GM12878 (cell line): ENCODE measurements around the gene IRAK3.

Experiments used
- CREB1 ChIP-seq: IDR thresholded peaks from 2 replicates; pipeline ENCODE4 v1.6.1; 2012; ENCODE audit warnings: low read depth, mild to moderate bottlenecking, inconsistent platforms
- EZH2 ChIP-seq: IDR thresholded peaks from 2 replicates; pipeline ENCODE4 v1.6.1; 2012; ENCODE audit warnings: low read depth, mild to moderate bottlenecking, control low read depth, inconsistent platforms, low read length, borderline replicate concordance; ENCODE audit not compliant: control insufficient read depth
- FOXK2 ChIP-seq: fragments of 450-650 bp; IDR thresholded peaks from 2 replicates; pipeline ENCODE4 v1.6.1; 2017; ENCODE audit warnings: mild to moderate bottlenecking, moderate library complexity
- POLR2A ChIP-seq: IDR thresholded peaks from 2 replicates; pipeline ENCODE4 v1.6.1; 2011; ENCODE audit warnings: low read depth, mild to moderate bottlenecking, low read length
- RB1 ChIP-seq: fragments of 450-650 bp; formaldehyde crosslinking; IDR thresholded peaks from 2 replicates; pipeline ENCODE4 v1.6.1; 2017; ENCODE audit warnings: mild to moderate bottlenecking, borderline replicate concordance
- SPI1 ChIP-seq: IDR thresholded peaks from 2 replicates; pipeline ENCODE4 v1.6.1; 2011; ENCODE audit warnings: low read depth, mild to moderate bottlenecking, low read length, moderate library complexity, borderline replicate concordance; ENCODE audit not compliant: insufficient read depth
- TCF3 ChIP-seq: IDR thresholded peaks from 2 replicates; pipeline ENCODE4 v1.6.1; 2012; ENCODE audit warnings: low read depth, mild to moderate bottlenecking, low read length, borderline replicate concordance; ENCODE audit not compliant: insufficient read depth
- ZNF217 ChIP-seq: fragments of 450-650 bp; IDR thresholded peaks from 2 replicates; pipeline ENCODE4 v1.6.1; 2017; ENCODE audit warnings: antibody characterized with exemption, mild to moderate bottlenecking
- ZNF24 ChIP-seq: fragments of 450-650 bp; IDR thresholded peaks from 2 replicates; pipeline ENCODE4 v1.6.1; 2017; ENCODE audit warnings: antibody characterized with exemption, mild to moderate bottlenecking
- TF ChIP-seq, protein P1 (sequence below): fragments of 450-650 bp; IDR thresholded peaks from 2 replicates; pipeline ENCODE4 v1.6.1; 2016; ENCODE audit warnings: mild to moderate bottlenecking, moderate library complexity, borderline replicate concordance
- TF ChIP-seq, protein P2 (sequence below), 3 experiments: IDR thresholded peaks in 2 of 3; conservative IDR thresholded peaks in 1 of 3; 2 replicates each; pipeline ENCODE4 v1.5.1; 2011; ENCODE audit warnings: low read depth in 3 of 3, low read length in 3 of 3, mild to moderate bottlenecking in 3 of 3, control low read depth in 2 of 3, moderate library complexity in 2 of 3, inconsistent platforms in 1 of 3, mixed read lengths in 1 of 3; ENCODE audit not compliant: control insufficient read depth in 2 of 3, insufficient read depth in 1 of 3; ENCODE audit errors: extremely low read depth in 1 of 3
- TF ChIP-seq, protein P3 (sequence below): fragments of 450-650 bp; conservative IDR thresholded peaks from 2 replicates; pipeline ENCODE4 v1.6.1; 2017; ENCODE audit warnings: mild to moderate bottlenecking, moderate library complexity

DNA sequence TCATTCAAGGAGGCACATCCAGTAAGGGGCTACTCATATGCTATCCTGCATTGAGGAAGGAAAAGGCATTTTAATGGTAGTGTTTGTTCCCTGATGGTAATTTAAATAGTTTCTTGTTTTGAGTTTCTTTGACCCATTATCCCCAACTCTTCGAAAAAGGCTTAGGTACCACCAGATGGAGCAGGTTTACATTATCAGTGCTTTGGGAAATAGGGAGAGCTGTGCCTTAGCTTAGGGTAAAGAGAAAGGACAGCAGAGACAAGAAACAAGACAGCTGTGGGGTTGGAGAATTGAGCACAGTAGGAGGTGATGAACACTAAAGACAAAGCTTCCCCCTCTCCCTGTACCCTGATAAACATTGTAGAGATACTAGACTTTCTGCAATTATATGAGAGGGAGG, 84.1 kb downstream of the IRAK3 start:
- TF ChIP-seq ZNF217 (no peak), ZNF24 (no peak), SPI1 (no peak), RB1 (no peak), POLR2A (no peak), CREB1 (no peak), TCF3 (no peak), EZH2 (no peak), FOXK2 (no peak)
- TF ChIP-seq, protein P1, sequence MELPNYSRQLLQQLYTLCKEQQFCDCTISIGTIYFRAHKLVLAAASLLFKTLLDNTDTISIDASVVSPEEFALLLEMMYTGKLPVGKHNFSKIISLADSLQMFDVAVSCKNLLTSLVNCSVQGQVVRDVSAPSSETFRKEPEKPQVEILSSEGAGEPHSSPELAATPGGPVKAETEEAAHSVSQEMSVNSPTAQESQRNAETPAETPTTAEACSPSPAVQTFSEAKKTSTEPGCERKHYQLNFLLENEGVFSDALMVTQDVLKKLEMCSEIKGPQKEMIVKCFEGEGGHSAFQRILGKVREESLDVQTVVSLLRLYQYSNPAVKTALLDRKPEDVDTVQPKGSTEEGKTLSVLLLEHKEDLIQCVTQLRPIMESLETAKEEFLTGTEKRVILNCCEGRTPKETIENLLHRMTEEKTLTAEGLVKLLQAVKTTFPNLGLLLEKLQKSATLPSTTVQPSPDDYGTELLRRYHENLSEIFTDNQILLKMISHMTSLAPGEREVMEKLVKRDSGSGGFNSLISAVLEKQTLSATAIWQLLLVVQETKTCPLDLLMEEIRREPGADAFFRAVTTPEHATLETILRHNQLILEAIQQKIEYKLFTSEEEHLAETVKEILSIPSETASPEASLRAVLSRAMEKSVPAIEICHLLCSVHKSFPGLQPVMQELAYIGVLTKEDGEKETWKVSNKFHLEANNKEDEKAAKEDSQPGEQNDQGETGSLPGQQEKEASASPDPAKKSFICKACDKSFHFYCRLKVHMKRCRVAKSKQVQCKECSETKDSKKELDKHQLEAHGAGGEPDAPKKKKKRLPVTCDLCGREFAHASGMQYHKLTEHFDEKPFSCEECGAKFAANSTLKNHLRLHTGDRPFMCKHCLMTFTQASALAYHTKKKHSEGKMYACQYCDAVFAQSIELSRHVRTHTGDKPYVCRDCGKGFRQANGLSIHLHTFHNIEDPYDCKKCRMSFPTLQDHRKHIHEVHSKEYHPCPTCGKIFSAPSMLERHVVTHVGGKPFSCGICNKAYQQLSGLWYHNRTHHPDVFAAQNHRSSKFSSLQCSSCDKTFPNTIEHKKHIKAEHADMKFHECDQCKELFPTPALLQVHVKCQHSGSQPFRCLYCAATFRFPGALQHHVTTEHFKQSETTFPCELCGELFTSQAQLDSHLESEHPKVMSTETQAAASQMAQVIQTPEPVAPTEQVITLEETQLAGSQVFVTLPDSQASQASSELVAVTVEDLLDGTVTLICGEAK, result no peak
- TF ChIP-seq, protein P2, sequence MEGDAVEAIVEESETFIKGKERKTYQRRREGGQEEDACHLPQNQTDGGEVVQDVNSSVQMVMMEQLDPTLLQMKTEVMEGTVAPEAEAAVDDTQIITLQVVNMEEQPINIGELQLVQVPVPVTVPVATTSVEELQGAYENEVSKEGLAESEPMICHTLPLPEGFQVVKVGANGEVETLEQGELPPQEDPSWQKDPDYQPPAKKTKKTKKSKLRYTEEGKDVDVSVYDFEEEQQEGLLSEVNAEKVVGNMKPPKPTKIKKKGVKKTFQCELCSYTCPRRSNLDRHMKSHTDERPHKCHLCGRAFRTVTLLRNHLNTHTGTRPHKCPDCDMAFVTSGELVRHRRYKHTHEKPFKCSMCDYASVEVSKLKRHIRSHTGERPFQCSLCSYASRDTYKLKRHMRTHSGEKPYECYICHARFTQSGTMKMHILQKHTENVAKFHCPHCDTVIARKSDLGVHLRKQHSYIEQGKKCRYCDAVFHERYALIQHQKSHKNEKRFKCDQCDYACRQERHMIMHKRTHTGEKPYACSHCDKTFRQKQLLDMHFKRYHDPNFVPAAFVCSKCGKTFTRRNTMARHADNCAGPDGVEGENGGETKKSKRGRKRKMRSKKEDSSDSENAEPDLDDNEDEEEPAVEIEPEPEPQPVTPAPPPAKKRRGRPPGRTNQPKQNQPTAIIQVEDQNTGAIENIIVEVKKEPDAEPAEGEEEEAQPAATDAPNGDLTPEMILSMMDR (IDR thresholded peaks at IDR 0.05 in 2 of 3, conservative IDR thresholded peaks at IDR 0.05 in 1 of 3; ENCODE audit: control insufficient read depth in 2 of 3, extremely low read depth in 1 of 3, insufficient read depth in 1 of 3, low read depth in 3 of 3, low read length in 3 of 3), result no peak
- TF ChIP-seq, protein P3, sequence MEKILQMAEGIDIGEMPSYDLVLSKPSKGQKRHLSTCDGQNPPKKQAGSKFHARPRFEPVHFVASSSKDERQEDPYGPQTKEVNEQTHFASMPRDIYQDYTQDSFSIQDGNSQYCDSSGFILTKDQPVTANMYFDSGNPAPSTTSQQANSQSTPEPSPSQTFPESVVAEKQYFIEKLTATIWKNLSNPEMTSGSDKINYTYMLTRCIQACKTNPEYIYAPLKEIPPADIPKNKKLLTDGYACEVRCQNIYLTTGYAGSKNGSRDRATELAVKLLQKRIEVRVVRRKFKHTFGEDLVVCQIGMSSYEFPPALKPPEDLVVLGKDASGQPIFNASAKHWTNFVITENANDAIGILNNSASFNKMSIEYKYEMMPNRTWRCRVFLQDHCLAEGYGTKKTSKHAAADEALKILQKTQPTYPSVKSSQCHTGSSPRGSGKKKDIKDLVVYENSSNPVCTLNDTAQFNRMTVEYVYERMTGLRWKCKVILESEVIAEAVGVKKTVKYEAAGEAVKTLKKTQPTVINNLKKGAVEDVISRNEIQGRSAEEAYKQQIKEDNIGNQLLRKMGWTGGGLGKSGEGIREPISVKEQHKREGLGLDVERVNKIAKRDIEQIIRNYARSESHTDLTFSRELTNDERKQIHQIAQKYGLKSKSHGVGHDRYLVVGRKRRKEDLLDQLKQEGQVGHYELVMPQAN, result no peak
